GM18502 (cell line): ENCODE measurements around the gene KCNJ1.

ENCODE experiments used
- ATAC-seq: cut with Tn5 transposase; IDR thresholded peaks from one replicate; pipeline ENCODE4 v1.9.1; 2021; ENCODE audit warnings: mild to moderate bottlenecking; ENCODE audit not compliant: unreplicated experiment, poor library complexity

KCNJ1 gene

GRCh38 chr11:128800871-128801417, 66.2 kb downstream of the KCNJ1 start:
- ATAC-seq = no peak

- ATAC-seq = peak; percentile 99
Observed at GRCh38 chr11:128796270-128796669, 70.8 kb downstream of the KCNJ1 start.

GRCh38 chr11:128790196-128790595, 76.9 kb downstream of the KCNJ1 start:
- no peak for ATAC-seq

GRCh38 chr11:128789497-128790150, 77.5 kb downstream of the KCNJ1 start:
- no peak for ATAC-seq
